Heart left ventricle (tissue), 16 donors: ENCODE data around the gene ASTN2. TPM values are rescaled to one million over a fixed set of nuclear protein-coding genes. Genes with fewer than 3 reads are reported as not detected.

Experiments
- ATAC-seq, 4 donors: fragments of 200-7000 bp; cut with Tn5 transposase; one replicate each; pipeline ENCODE4 v1.9.1; 2020 to 2022; ENCODE audit warnings: moderate library complexity in 4 of 4, mild to moderate bottlenecking in 3 of 4, moderate number of reproducible peaks in 1 of 4
- DNase-seq, 5 donors: peaks; one replicate each; pipeline ENCODE4 v3.0.0-alpha.2; 2020
- H3K27ac ChIP-seq, 12 donors: fragments of 200-600 bp; sonication (generic) in 4 of 12; one replicate each; pipeline versions ENCODE4 v1.5.0 to v1.8.0; 2016 to 2022; ENCODE audit warnings: mild to moderate bottlenecking in 2 of 12
- H3K27me3 ChIP-seq, 9 donors: fragments of 200-600 bp; sonication (generic) in 2 of 9; one replicate each; pipeline versions ENCODE4 v1.5.1 to v1.8.0; 2016 to 2022; ENCODE audit warnings: mild to moderate bottlenecking in 3 of 9
- H3K36me3 ChIP-seq, 9 donors: fragments of 200-600 bp; sonication (generic) in 2 of 9; one replicate each; pipeline versions ENCODE4 v1.5.0 to v1.8.0; 2018 to 2022; ENCODE audit warnings: mild to moderate bottlenecking in 2 of 9
- H3K4me1 ChIP-seq, 12 donors: fragments of 200-600 bp; sonication (generic) in 4 of 12; one replicate each; pipeline versions ENCODE4 v1.5.0 to v1.8.0; 2016 to 2022; ENCODE audit warnings: mild to moderate bottlenecking in 3 of 12
- H3K4me3 ChIP-seq, 12 donors: fragments of 200-600 bp; sonication (generic) in 4 of 12; one replicate each; pipeline versions ENCODE4 v1.5.0 to v1.8.0; 2017 to 2022; ENCODE audit warnings: mild to moderate bottlenecking in 9 of 12, moderate library complexity in 4 of 12
- H3K9me3 ChIP-seq, 12 donors: fragments of 200-600 bp; sonication (generic) in 4 of 12; one replicate each; pipeline versions ENCODE4 v1.5.0 to v1.8.0; 2016 to 2022; ENCODE audit warnings: mild to moderate bottlenecking in 1 of 12
- POLR2A ChIP-seq, 2 donors: fragments of 450-650 bp; IDR thresholded peaks; one replicate each; pipeline ENCODE4 v1.6.1; 2017; ENCODE audit warnings: antibody characterized with exemption in 2 of 2, mild to moderate bottlenecking in 2 of 2, moderate library complexity in 2 of 2
- WGBS, 4 donors: extraction: QIAGEN DNeasy Blood & Tissue Kit in 2 of 4; methylation state at CpG; one replicate each; pipeline versions ENCODE4 v1.1.5 to v1.1.7; 2013 to 2018; 5-methylcytosine and 5-hydroxymethylcytosine counted together
- intact Hi-C, 10 donors: fragments of 100-400 bp; cut with DNase I; formaldehyde crosslinking; loops; one replicate each; pipeline versions ENCODE4 v1.11.1 to v1.14.2; 2022
- polyA plus RNA-seq, 2 donors: library from polyadenylated mRNA; stranded (reverse); fragments of 200-250 nt; gene quantifications; one replicate each; pipeline ENCODE4 v1.2.3, GENCODE V29; 2013
- total RNA-seq, 9 donors: library from RNA; depleted of rRNA in 2 of 9; stranded (reverse); fragments of >200 nt in 2 of 9; fragmentation: NEBNext Ultra II Directional in 3 of 9; extraction: Animal tissue kit (Norgen Biotek cat#: 25700) in 3 of 9; gene quantifications; one replicate each; pipeline versions ENCODE4 v1.1.0 to v1.2.4, GENCODE V29; 2016 to 2023
- TF ChIP-seq, protein P1 (sequence below), 12 donors: fragments of 200-600 bp; sonication (generic) in 4 of 12; IDR thresholded peaks; one replicate each; pipeline versions ENCODE4 v1.5.0 to v1.8.0; 2018 to 2022; ENCODE audit warnings: antibody characterized with exemption in 12 of 12, mild to moderate bottlenecking in 5 of 12
- donor health status: ischemic (EF 13 %, LVEDD 7.1; RV severe dilation, severe dysfunction).
- donor health status: healthy with polysubstance abuse.
- donor health status: DM: no; HTN: yes; CAD: no.
- donor health status: DM: no; HTN: no; CAD: no.
- donor health status: ischemic (EF 25% LVEDD 6.9; RV normal size, moderate dysfunction).
- donor health status: ischemic (EF 25% LVEDD 5.7; RV mildly dilated, moderate dysfunction).
- donor health status: healthy.
- donor health status: DM: yes; HTN: yes; CAD: no.
- donor health status: ischemic (EF 35%, LVEDD 5.7; RV mildly dilated, moderate dysfunction).
- donor health status: nonischemic (EF 11% LVEDD 7.7; RV severe dilation, severe dysfunction).
- donor health status: DM: yes; HTN: yes; CAD: no.
- donor health status: PGD.
- donor health status: ischemic (EF 29% LVEDD 5.4; RV normal size, mild dysfunction).
- donor health status: nonischemic (EF 23%, LVEDD 6.1; RV moderate dilation, normal function).

Gene ASTN2
- total and polyA plus RNA-seq, 11 donors: 2.5 to 6.0 (median 3.5) TPM

- WGBS, 4 donors: 76 to 89% (median 84%) methylated on average over 4 of the region's 4 CpGs
- H3K9me3 ChIP-seq: peaks cover 0 to 11% (median 0%) of the 10 kb centered on the region in 12 donors
- no peak for ATAC-seq
Measured at GRCh38 chr9:116506685-116507084, 908.2 kb downstream of the ASTN2 start.

DNA sequence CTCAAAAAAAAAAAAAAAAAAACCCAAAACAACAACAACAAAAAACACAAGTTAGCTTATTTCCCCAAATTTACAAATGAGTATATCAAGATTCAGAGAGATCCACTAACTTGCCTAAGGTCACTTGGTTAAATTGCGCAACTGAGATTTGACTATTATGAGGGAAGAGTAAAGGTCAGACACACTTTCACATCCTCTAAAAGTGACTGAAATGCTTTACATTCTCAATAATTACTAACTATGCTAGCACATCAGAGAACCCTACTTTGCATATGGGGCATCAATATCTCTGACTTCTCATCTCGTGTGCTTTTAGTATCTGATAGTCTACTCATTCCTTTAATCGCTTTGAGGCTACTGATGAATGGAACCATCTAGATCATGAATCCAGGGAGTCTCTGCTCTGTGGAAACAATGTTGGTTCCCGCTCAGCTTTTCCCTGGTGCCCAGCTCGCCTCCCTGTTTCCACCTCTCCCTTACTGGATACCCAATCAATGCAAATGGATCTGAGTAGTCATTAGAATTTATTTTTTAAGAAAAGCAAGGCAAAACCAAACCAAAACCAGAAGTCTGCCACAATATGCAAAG is 909.9 kb downstream of the ASTN2 start:
- H3K27me3 ChIP-seq: no peaks in the 10 kb centered on the region
- no peak for ATAC-seq
- no peak overlapping the region for H3K27ac ChIP-seq
- no peak overlapping the region for H3K4me3 ChIP-seq
- peaks cover 0 to 7% (median 0%) of the 10 kb centered on the region in 12 donors for H3K9me3 ChIP-seq
- no peaks in the 10 kb centered on the region for H3K4me1 ChIP-seq
- 86 to 89% (median 88%) methylated on average over 5 of the region's 5 CpGs for WGBS, 4 donors
- TF ChIP-seq, protein P1, sequence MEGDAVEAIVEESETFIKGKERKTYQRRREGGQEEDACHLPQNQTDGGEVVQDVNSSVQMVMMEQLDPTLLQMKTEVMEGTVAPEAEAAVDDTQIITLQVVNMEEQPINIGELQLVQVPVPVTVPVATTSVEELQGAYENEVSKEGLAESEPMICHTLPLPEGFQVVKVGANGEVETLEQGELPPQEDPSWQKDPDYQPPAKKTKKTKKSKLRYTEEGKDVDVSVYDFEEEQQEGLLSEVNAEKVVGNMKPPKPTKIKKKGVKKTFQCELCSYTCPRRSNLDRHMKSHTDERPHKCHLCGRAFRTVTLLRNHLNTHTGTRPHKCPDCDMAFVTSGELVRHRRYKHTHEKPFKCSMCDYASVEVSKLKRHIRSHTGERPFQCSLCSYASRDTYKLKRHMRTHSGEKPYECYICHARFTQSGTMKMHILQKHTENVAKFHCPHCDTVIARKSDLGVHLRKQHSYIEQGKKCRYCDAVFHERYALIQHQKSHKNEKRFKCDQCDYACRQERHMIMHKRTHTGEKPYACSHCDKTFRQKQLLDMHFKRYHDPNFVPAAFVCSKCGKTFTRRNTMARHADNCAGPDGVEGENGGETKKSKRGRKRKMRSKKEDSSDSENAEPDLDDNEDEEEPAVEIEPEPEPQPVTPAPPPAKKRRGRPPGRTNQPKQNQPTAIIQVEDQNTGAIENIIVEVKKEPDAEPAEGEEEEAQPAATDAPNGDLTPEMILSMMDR (IDR thresholded peaks at IDR 0.05): no peak
- no peak for TF ChIP-seq POLR2A (IDR thresholded peaks at IDR 0.05)
- intact Hi-C loops: no loop called here
- H3K36me3 ChIP-seq: no peaks in the 10 kb centered on the region
- no peak for DNase-seq

More at GRCh38 chr9:116506685-116507084, 908.2 kb downstream of the ASTN2 start:
- Histone ChIP-seq H3K4me3 (no peak overlapping the region), H3K36me3 (no peaks in the 10 kb centered on the region), H3K27me3 (no peaks in the 10 kb centered on the region), H3K27ac (no peak overlapping the region), H3K4me1 (no peaks in the 10 kb centered on the region)
- DNase-seq: no peak
- intact Hi-C loops: no loop called here
- TF ChIP-seq POLR2A (IDR thresholded peaks at IDR 0.05): no peak
- TF ChIP-seq, protein P1 (IDR thresholded peaks at IDR 0.05): no peak

GRCh38 chr9:116504081-116504480 is 910.8 kb downstream of the ASTN2 start:
- ATAC-seq (no peak), DNase-seq (no peak)
- intact Hi-C loops: no loop called here
- Histone ChIP-seq H3K27ac (no peak overlapping the region), H3K4me1 (no peaks in the 10 kb centered on the region), H3K9me3 (no peaks in the 10 kb centered on the region), H3K36me3 (no peaks in the 10 kb centered on the region), H3K4me3 (no peak overlapping the region), H3K27me3 (no peaks in the 10 kb centered on the region)
- WGBS, 4 donors: 82 to 93% (median 88%) methylated on average over 3 of the region's 3 CpGs
- TF ChIP-seq POLR2A (IDR thresholded peaks at IDR 0.05): no peak
- TF ChIP-seq, protein P1 (IDR thresholded peaks at IDR 0.05): no peak

DNA sequence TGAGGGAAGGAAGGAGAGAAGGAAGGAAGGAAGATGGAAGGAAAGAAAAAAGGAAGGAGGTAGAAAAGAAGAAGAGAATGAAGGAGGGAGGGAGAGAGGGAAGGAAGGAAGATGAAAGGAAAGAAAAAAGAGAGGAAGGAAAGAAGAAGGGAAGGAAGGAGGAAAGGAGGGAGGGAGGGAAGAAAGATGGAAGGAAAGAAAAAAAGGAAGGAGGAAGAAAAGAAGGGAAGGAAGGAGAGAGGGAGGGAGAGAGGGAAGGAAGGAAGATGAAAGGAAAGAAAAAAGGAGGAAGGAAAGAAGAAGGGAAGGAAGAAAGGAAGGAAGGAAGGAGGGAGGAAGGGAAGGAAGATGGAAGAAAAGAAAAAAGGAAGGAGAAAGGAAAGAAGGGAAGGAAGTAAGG is 912.1 kb downstream of the ASTN2 start:
- DNase-seq (no peak), ATAC-seq (no peak)
- H3K4me1 ChIP-seq: no peaks in the 10 kb centered on the region
- H3K27ac ChIP-seq: no peak overlapping the region
- intact Hi-C loops: no loop called here
- no peaks in the 10 kb centered on the region for H3K27me3 ChIP-seq
- H3K36me3 ChIP-seq: no peaks in the 10 kb centered on the region
- H3K9me3 ChIP-seq: no peaks in the 10 kb centered on the region
- H3K4me3 ChIP-seq: no peak overlapping the region
- TF ChIP-seq, protein P1 (IDR thresholded peaks at IDR 0.05): no peak
- no peak for TF ChIP-seq POLR2A (IDR thresholded peaks at IDR 0.05)
